PFSK-1 (cell line): ENCODE data around the gene GLRA1.

Source experiments
- POLR2AphosphoS5 ChIP-seq: IDR thresholded peaks from 2 replicates; pipeline ENCODE4 v1.6.1; 2012; ENCODE audit warnings: low read depth, mild to moderate bottlenecking, control low read depth, low read length, moderate library complexity
- SIN3A ChIP-seq: IDR thresholded peaks from 2 replicates; pipeline ENCODE4 v1.6.1; 2012; ENCODE audit warnings: mild to moderate bottlenecking, low read length, moderate library complexity, borderline replicate concordance; ENCODE audit not compliant: insufficient read depth
- TAF1 ChIP-seq: IDR thresholded peaks from 2 replicates; pipeline ENCODE4 v1.6.1; 2012; ENCODE audit warnings: low read length, control low read depth, borderline replicate concordance; ENCODE audit not compliant: insufficient read depth
- TF ChIP-seq, protein P1 (sequence below), 2 experiments: IDR thresholded peaks; 2 replicates each; pipeline versions ENCODE4 v1.6.1 to v1.8.0; 2011 to 2012; ENCODE audit warnings: low read depth in 2 of 2, low read length in 2 of 2, control low read depth in 1 of 2, inconsistent platforms in 1 of 2, mild to moderate bottlenecking in 1 of 2, moderate library complexity in 1 of 2; ENCODE audit not compliant: insufficient read depth in 1 of 2

DNA sequence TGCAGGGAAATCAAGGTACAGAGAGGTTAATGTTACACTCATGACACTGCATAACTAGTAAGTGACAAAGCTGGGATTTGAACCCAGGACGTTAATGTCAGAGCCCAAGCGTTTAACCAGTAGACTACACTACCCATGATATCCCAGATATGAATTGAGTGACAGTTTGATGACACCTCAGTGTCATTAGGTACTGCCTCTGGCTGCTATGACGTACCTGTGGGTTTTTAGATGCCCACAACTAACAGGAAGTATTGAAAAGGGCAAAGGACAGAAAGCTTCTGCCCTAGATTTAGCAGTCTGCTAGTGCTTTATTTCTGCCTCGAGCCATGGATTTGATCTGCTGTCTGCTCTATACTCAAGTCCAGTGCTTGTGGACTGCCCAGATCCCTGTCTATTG lies 56.2 kb downstream of the GLRA1 start:
- TF ChIP-seq POLR2AphosphoS5: no peak
- TF ChIP-seq TAF1: no peak
- TF ChIP-seq, protein P1, sequence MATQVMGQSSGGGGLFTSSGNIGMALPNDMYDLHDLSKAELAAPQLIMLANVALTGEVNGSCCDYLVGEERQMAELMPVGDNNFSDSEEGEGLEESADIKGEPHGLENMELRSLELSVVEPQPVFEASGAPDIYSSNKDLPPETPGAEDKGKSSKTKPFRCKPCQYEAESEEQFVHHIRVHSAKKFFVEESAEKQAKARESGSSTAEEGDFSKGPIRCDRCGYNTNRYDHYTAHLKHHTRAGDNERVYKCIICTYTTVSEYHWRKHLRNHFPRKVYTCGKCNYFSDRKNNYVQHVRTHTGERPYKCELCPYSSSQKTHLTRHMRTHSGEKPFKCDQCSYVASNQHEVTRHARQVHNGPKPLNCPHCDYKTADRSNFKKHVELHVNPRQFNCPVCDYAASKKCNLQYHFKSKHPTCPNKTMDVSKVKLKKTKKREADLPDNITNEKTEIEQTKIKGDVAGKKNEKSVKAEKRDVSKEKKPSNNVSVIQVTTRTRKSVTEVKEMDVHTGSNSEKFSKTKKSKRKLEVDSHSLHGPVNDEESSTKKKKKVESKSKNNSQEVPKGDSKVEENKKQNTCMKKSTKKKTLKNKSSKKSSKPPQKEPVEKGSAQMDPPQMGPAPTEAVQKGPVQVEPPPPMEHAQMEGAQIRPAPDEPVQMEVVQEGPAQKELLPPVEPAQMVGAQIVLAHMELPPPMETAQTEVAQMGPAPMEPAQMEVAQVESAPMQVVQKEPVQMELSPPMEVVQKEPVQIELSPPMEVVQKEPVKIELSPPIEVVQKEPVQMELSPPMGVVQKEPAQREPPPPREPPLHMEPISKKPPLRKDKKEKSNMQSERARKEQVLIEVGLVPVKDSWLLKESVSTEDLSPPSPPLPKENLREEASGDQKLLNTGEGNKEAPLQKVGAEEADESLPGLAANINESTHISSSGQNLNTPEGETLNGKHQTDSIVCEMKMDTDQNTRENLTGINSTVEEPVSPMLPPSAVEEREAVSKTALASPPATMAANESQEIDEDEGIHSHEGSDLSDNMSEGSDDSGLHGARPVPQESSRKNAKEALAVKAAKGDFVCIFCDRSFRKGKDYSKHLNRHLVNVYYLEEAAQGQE (IDR thresholded peaks at IDR 0.05; ENCODE audit: insufficient read depth in 1 of 2, low read depth in 2 of 2, low read length in 2 of 2): no peak
- no peak for TF ChIP-seq SIN3A
